Trophoblast cell (in vitro differentiated cells and primary cell): Measurements from ENCODE around the gene EHD2.
"Not testable (repeated sequence)": the region's sequence is repeated elsewhere in the genome, so short reads cannot be mapped to it uniquely, and the experiment has no call there.

ENCODE experiments used
- DNase-seq, 2 donors: peaks; one replicate each; pipeline ENCODE4 v3.0.0-alpha.2; 2016
- H2AFZ ChIP-seq: 2 replicates; pipeline ENCODE4 v1.6.1; 2013; ENCODE audit warnings: low read length, moderate library complexity, mild to moderate bottlenecking; ENCODE audit not compliant: insufficient read depth, poor library complexity
- H2AK5ac ChIP-seq: 2 replicates; pipeline ENCODE4 v1.6.1; 2013; ENCODE audit warnings: mild to moderate bottlenecking, low read length
- H2BK120ac ChIP-seq: 2 replicates; pipeline ENCODE4 v1.6.1; 2013; ENCODE audit warnings: low read length, mild to moderate bottlenecking, moderate library complexity; ENCODE audit not compliant: insufficient read depth, poor library complexity
- H2BK12ac ChIP-seq: 2 replicates; pipeline ENCODE4 v1.6.1; 2013; ENCODE audit warnings: mild to moderate bottlenecking, low read length, moderate library complexity
- H2BK5ac ChIP-seq: 2 replicates; pipeline ENCODE4 v1.6.1; 2013; ENCODE audit warnings: low read length, low read depth, moderate library complexity, mild to moderate bottlenecking; ENCODE audit not compliant: poor library complexity
- H3K14ac ChIP-seq: 2 replicates; pipeline ENCODE4 v1.6.1; 2013; ENCODE audit warnings: mild to moderate bottlenecking, low read length
- H3K18ac ChIP-seq: 2 replicates; pipeline ENCODE4 v1.6.1; 2013; ENCODE audit warnings: mild to moderate bottlenecking, low read length
- H3K23ac ChIP-seq: 2 replicates; pipeline ENCODE4 v1.6.1; 2013; ENCODE audit warnings: low read length
- H3K27ac ChIP-seq: 2 replicates; pipeline ENCODE4 v1.5.1; 2013; ENCODE audit warnings: low read depth, mild to moderate bottlenecking, inconsistent platforms, low read length, moderate library complexity
- H3K27me3 ChIP-seq: 2 replicates; pipeline ENCODE4 v1.6.1; 2013; ENCODE audit warnings: inconsistent platforms, mild to moderate bottlenecking, low read length, moderate library complexity; ENCODE audit not compliant: insufficient read depth
- H3K36me3 ChIP-seq, 2 experiments: 1 replicate in 1 of 2; 2 replicates in 1 of 2; pipeline ENCODE4 v1.6.1; 2013; ENCODE audit warnings: low read length in 2 of 2, mild to moderate bottlenecking in 2 of 2, moderate library complexity in 1 of 2; ENCODE audit not compliant: insufficient read depth in 2 of 2, control insufficient read depth in 1 of 2
- H3K4ac ChIP-seq: 2 replicates; pipeline ENCODE4 v1.6.1; 2013; ENCODE audit warnings: low read depth, mild to moderate bottlenecking, low read length, moderate library complexity
- H3K4me1 ChIP-seq, 2 experiments: 1 replicate in 1 of 2; 2 replicates in 1 of 2; pipeline ENCODE4 v1.6.1; 2013; ENCODE audit warnings: low read length in 2 of 2, mild to moderate bottlenecking in 2 of 2, moderate library complexity in 1 of 2; ENCODE audit not compliant: insufficient read depth in 2 of 2, control insufficient read depth in 1 of 2
- H3K4me2 ChIP-seq: 2 replicates; pipeline ENCODE4 v1.6.1; 2013; ENCODE audit warnings: inconsistent platforms, mild to moderate bottlenecking, low read length, moderate library complexity
- H3K4me3 ChIP-seq: 2 replicates; pipeline ENCODE4 v1.5.1; 2013; ENCODE audit warnings: mild to moderate bottlenecking, low read depth, low read length, inconsistent platforms
- H3K79me1 ChIP-seq: one replicate; pipeline ENCODE4 v1.6.1; 2013; ENCODE audit warnings: low read length
- H3K79me2 ChIP-seq: 2 replicates; pipeline ENCODE4 v1.6.1; 2013; ENCODE audit warnings: low read length, mild to moderate bottlenecking; ENCODE audit not compliant: control insufficient read depth, insufficient read depth, poor library complexity
- H3K9ac ChIP-seq: 2 replicates; pipeline ENCODE4 v1.6.1; 2013; ENCODE audit warnings: mild to moderate bottlenecking, low read length
- H3K9me3 ChIP-seq: 2 replicates; pipeline ENCODE4 v1.6.1; 2013; ENCODE audit warnings: low read depth, mild to moderate bottlenecking, control low read depth, inconsistent platforms, low read length; ENCODE audit not compliant: insufficient read depth
- H4K12ac ChIP-seq: 2 replicates; pipeline ENCODE4 v1.6.1; 2013; ENCODE audit warnings: low read depth, mild to moderate bottlenecking, low read length, moderate library complexity
- H4K8ac ChIP-seq: 2 replicates; pipeline ENCODE4 v1.6.1; 2013; ENCODE audit warnings: low read depth, mild to moderate bottlenecking, low read length, moderate library complexity
- H4K91ac ChIP-seq: one replicate; pipeline ENCODE4 v1.6.1; 2013; ENCODE audit warnings: low read depth, mild to moderate bottlenecking, low read length, moderate library complexity
- WGBS: extraction: QIAGEN DNeasy Blood & Tissue Kit; methylation state at CpG from one replicate; pipeline ENCODE4 v1.1.7; 2013; ENCODE audit warnings: missing lambda C conversion rate; ENCODE audit not compliant: insufficient read length, insufficient coverage; ENCODE audit errors: extremely low coverage; 5-methylcytosine and 5-hydroxymethylcytosine counted together

EHD2 gene

DNA sequence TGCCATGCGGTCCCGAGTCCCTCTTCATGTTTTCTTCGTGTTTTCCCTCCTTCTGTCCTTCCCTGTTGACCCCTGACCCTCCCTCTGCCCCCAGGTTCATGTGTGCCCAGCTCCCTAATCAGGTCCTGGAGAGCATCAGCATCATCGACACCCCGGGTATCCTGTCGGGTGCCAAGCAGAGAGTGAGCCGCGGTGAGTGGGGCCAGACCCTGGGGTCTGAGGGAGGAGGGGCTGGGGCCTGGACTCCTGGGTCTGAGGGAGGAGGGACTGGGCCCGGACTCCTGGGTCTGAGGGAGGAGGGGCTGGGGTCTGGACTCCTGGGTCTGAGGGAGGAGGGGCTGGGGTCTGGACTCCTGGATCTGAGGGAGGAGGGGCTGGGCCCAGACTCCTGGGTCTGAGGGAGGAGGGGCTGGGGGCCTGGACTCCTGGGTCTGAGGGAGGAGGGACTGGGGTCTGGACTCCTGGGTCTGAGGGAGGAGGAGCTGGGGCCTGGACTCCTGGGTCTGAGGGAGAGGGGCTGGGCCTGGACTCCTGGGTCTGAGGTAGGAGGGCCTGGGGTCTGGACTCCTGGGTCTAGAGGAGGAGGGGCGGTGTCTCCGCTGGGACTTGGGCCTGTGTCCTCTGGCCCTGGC lies 5.3 kb downstream of the EHD2 start:
- H4K91ac ChIP-seq: peak overlapping the region; percentile 45

DNA sequence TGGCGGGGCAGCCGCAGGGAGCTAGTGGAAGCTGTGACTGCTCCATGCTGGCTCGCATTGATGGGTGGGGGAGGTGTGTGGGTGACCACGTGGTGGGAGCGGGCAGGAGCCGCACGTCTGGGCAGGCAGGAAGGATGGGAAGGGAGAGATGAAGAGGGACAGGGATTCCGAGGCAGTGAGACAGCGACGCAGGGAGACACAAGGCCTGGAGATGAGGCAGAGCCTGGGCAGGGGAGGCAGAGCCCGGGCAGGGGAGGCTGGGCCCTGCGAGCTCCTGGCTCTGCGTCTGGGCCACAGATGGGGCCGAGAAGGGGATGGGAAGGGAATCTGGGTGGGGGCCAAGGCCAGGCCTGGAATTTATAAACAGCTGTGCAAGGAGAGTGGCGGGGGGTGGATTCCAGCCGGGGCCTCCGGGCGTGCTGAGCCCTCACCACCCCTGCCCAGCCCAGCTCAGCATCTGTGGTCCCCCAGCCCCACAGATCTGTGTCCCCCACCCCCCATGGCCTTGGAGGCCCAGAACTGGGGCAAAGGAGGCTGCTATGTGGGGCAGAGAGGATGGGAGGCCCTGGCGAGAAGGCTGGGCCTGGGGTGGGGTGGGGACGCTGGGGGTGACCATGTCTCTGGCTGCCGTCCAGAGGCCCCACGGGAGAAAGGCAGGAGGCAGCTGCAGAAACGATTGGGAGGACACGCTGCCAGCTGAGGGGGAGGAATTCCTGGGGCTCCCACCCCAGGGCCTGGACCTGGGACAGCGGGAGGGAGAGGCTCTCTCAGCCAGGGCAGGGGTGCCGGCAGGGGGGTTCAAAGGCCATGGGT lies 6.0 kb downstream of the EHD2 start:
- DNase-seq: no peak
- no peak overlapping the region for H2AK5ac ChIP-seq
- peak overlapping the region; percentile 51 for H3K27ac ChIP-seq
- peaks cover 9 to 25% of the 10 kb centered on the region in 2 experiments for H3K4me1 ChIP-seq
- no peak overlapping the region for H3K9ac ChIP-seq
- H4K8ac ChIP-seq: peak overlapping the region; percentile 40
- peak overlapping the region; percentile 49 for H4K12ac ChIP-seq
- H3K14ac ChIP-seq: no peak overlapping the region
- no CpG with 5 or more reads among the region's 26 CpGs for WGBS
- H2BK120ac ChIP-seq: peak overlapping the region; percentile 11
- H2BK12ac ChIP-seq: peak overlapping the region; percentile 68
- no peak overlapping the region for H3K4me3 ChIP-seq
- no peak overlapping the region for H3K4ac ChIP-seq
- H3K79me1 ChIP-seq: peaks cover 3% of the 10 kb centered on the region
- H3K79me2 ChIP-seq: peaks cover 2% of the 10 kb centered on the region
- no peak overlapping the region for H3K18ac ChIP-seq
- peak overlapping the region; percentile 54 for H4K91ac ChIP-seq
- H2AFZ ChIP-seq: peak overlapping the region; percentile 37
- no peak overlapping the region for H2BK5ac ChIP-seq
- no peaks in the 10 kb centered on the region for H3K27me3 ChIP-seq
- no peak overlapping the region for H3K23ac ChIP-seq
- no peak overlapping the region for H3K4me2 ChIP-seq
- peaks cover 5% of the 10 kb centered on the region for H3K9me3 ChIP-seq
- H3K36me3 ChIP-seq: peaks cover 11 to 15% of the 10 kb centered on the region in 2 experiments

More for the DNA sequence above, 5.3 kb downstream of the EHD2 start:
- not testable (repeated sequence) for H3K23ac ChIP-seq, H3K4me3 ChIP-seq, H3K9ac ChIP-seq, H3K27me3 ChIP-seq, H3K14ac ChIP-seq, DNase-seq, H4K12ac ChIP-seq, H2AFZ ChIP-seq, H3K4me2 ChIP-seq, H3K18ac ChIP-seq, H3K9me3 ChIP-seq, H2BK120ac ChIP-seq, H2BK12ac ChIP-seq, H3K79me1 ChIP-seq, H4K8ac ChIP-seq, H2BK5ac ChIP-seq, H3K4ac ChIP-seq, H3K79me2 ChIP-seq
- WGBS: no CpG with 5 or more reads among the region's 11 CpGs
- peak overlapping the region; percentile 51 for H3K27ac ChIP-seq
- peak overlapping the region; percentile 77 for H2AK5ac ChIP-seq
- H3K4me1 ChIP-seq: peaks cover 9 to 25% of the 10 kb centered on the region in 2 experiments
- peaks cover 11 to 15% of the 10 kb centered on the region in 2 experiments for H3K36me3 ChIP-seq

- no peak overlapping the region for H3K4me2 ChIP-seq
- no peak overlapping the region for H2AK5ac ChIP-seq
- H2BK12ac ChIP-seq: peak overlapping the region; percentile 46
- H3K9ac ChIP-seq: peak overlapping the region; percentile 37
- no peak overlapping the region for H3K14ac ChIP-seq
- no peak overlapping the region for H3K27ac ChIP-seq
- H2BK5ac ChIP-seq: no peak overlapping the region
- WGBS: no CpG with 5 or more reads among the region's 14 CpGs
- H3K23ac ChIP-seq: peak overlapping the region; percentile 80
- no peak overlapping the region for H4K8ac ChIP-seq
- H3K27me3 ChIP-seq: no peaks in the 10 kb centered on the region
- H3K79me1 ChIP-seq: peaks cover 3% of the 10 kb centered on the region
- no peak overlapping the region for H4K12ac ChIP-seq
- no peak overlapping the region for H2BK120ac ChIP-seq
- H3K4ac ChIP-seq: no peak overlapping the region
- H3K4me3 ChIP-seq: peak overlapping the region; percentile 51
- H3K4me1 ChIP-seq: peaks cover 9 to 27% of the 10 kb centered on the region in 2 experiments
- peaks cover 3% of the 10 kb centered on the region for H3K9me3 ChIP-seq
- DNase-seq: no peak
- H4K91ac ChIP-seq: no peak overlapping the region
- H3K79me2 ChIP-seq: peaks cover 2% of the 10 kb centered on the region
- no peak overlapping the region for H3K18ac ChIP-seq
- H2AFZ ChIP-seq: no peak overlapping the region
- peaks cover 14 to 18% of the 10 kb centered on the region in 2 experiments for H3K36me3 ChIP-seq
These were observed 7.6 kb downstream of the EHD2 start for GRCh38 chr19:47720669-47721422.

DNA sequence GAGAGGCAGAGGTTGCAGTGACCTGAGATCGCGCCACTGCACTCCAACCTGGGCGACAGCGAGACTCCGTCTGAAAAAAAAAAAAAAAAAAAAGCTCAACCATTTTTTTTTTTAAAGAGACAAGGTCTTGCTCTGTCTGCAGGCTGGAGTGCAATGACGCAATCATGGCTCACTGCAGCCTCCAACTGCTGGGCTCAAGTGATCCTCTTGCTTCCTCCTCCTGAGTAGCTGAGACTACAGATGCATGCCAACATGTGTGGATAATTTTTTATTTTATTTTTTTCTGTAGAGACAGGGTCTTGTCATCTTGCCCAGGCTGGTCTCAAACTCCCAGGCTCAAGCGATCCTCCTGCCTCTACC lies 10.3 kb downstream of the EHD2 start:
- H2BK5ac ChIP-seq: no peak overlapping the region
- H3K4me2 ChIP-seq: no peak overlapping the region
- H2AFZ ChIP-seq: no peak overlapping the region
- H3K27ac ChIP-seq: no peak overlapping the region
- H4K8ac ChIP-seq: no peak overlapping the region
- no peak overlapping the region for H4K12ac ChIP-seq
- H4K91ac ChIP-seq: no peak overlapping the region
- WGBS: no CpG with 5 or more reads among the region's 7 CpGs
- no peak overlapping the region for H3K14ac ChIP-seq
- no peaks in the 10 kb centered on the region for H3K27me3 ChIP-seq
- H3K9me3 ChIP-seq: peaks cover 3% of the 10 kb centered on the region
- no peak overlapping the region for H2BK12ac ChIP-seq
- peaks cover 3% of the 10 kb centered on the region for H3K79me1 ChIP-seq
- no peak overlapping the region for H2BK120ac ChIP-seq
- no peak overlapping the region for H3K23ac ChIP-seq
- no peak overlapping the region for H2AK5ac ChIP-seq
- peaks cover 9 to 22% of the 10 kb centered on the region in 2 experiments for H3K4me1 ChIP-seq
- no peak overlapping the region for H3K18ac ChIP-seq
- no peak overlapping the region for H3K4me3 ChIP-seq
- no peak overlapping the region for H3K9ac ChIP-seq
- DNase-seq: peak in 1 of 2 donors; percentile 46
- H3K4ac ChIP-seq: no peak overlapping the region
- no peaks in the 10 kb centered on the region for H3K79me2 ChIP-seq
- H3K36me3 ChIP-seq: peaks cover 7 to 11% of the 10 kb centered on the region in 2 experiments
